HepG2 (cell line): ENCODE results near the gene KIF2C. TPM values are rescaled to one million over a fixed set of nuclear protein-coding genes. Genes with fewer than 3 reads are reported as not detected.

ENCODE experiments used
- ARNT ChIP-seq: fragments of 450-650 bp; IDR thresholded peaks from 2 replicates; pipeline ENCODE4 v1.6.1; 2017
- CBX5 ChIP-seq: sonication (generic); formaldehyde crosslinking; IDR thresholded peaks from 2 replicates; pipeline ENCODE4 v1.4.0; 2020; ENCODE audit warnings: missing genetic modification reagents, borderline replicate concordance
- EHMT2 ChIP-seq: fragments of 200-600 bp; sonication (generic); IDR thresholded peaks from 2 replicates; pipeline ENCODE4 v1.7.0; 2017; ENCODE audit warnings: antibody characterized with exemption, low read depth, low read length, borderline replicate concordance
- HDAC1 ChIP-seq: sonication (generic); formaldehyde crosslinking; IDR thresholded peaks from 2 replicates; pipeline ENCODE4 v1.5.1; 2020; ENCODE audit warnings: mild to moderate bottlenecking, missing genetic modification reagents
- HNRNPUL1 ChIP-seq: fragments of 200-400 bp; formaldehyde crosslinking; IDR thresholded peaks from 2 replicates; pipeline ENCODE4 v1.6.1; 2017; ENCODE audit warnings: low read depth, mild to moderate bottlenecking, low read length, moderate library complexity
- JUNB ChIP-seq: sonication (generic); formaldehyde crosslinking; IDR thresholded peaks from 2 replicates; pipeline ENCODE4 v1.8.0; 2022; ENCODE audit warnings: missing genetic modification reagents, mild to moderate bottlenecking, borderline replicate concordance
- NFYC ChIP-seq: IDR thresholded peaks from 2 replicates; pipeline ENCODE4 v1.6.1; 2016; ENCODE audit warnings: missing genetic modification reagents, missing compliant biosample characterization
- SALL2 ChIP-seq: sonication (generic); formaldehyde crosslinking; IDR thresholded peaks from 2 replicates; pipeline ENCODE4 v1.8.1; 2023; ENCODE audit warnings: mild to moderate bottlenecking, missing genetic modification reagents, inconsistent platforms
- XBP1 ChIP-seq: sonication (generic); formaldehyde crosslinking; IDR thresholded peaks from 2 replicates; pipeline ENCODE4 v1.5.0; 2020; ENCODE audit warnings: missing genetic modification reagents
- ZGPAT ChIP-seq: IDR thresholded peaks from 2 replicates; pipeline ENCODE4 v1.6.1; 2016; ENCODE audit warnings: mild to moderate bottlenecking
- ZHX1 ChIP-seq: sonication (generic); formaldehyde crosslinking; IDR thresholded peaks from 2 replicates; pipeline ENCODE4 v1.8.1; 2022; ENCODE audit warnings: low read depth, mild to moderate bottlenecking, missing genetic modification reagents
- ZKSCAN5 ChIP-seq: sonication (generic); formaldehyde crosslinking; IDR thresholded peaks from 2 replicates; pipeline ENCODE4 v1.5.1; 2020; ENCODE audit warnings: mild to moderate bottlenecking, missing genetic modification reagents
- ZMAT3 ChIP-seq: sonication (generic); formaldehyde crosslinking; conservative IDR thresholded peaks from 2 replicates; pipeline ENCODE4 v1.7.0; 2021; ENCODE audit warnings: missing genetic modification reagents
- ZNF251 ChIP-seq: sonication (generic); formaldehyde crosslinking; IDR thresholded peaks from 2 replicates; pipeline ENCODE4 v1.9.0; 2021; ENCODE audit warnings: mild to moderate bottlenecking, missing genetic modification reagents
- ZNF329 ChIP-seq: sonication (generic); formaldehyde crosslinking; IDR thresholded peaks from 2 replicates; pipeline ENCODE4 v1.9.0; 2021; ENCODE audit warnings: low read depth, mild to moderate bottlenecking, missing genetic modification reagents
- ZNF407 ChIP-seq: sonication (generic); formaldehyde crosslinking; IDR thresholded peaks from one replicate; pipeline ENCODE4 v1.5.1; 2020; ENCODE audit warnings: mild to moderate bottlenecking, missing genetic modification reagents; ENCODE audit errors: not compliant biosample characterization
- ZNF652 ChIP-seq: IDR thresholded peaks from 2 replicates; pipeline ENCODE4 v1.6.1; 2016; ENCODE audit warnings: low read depth, borderline replicate concordance
- polyA plus RNA-seq, 8 experiments: library from polyadenylated mRNA; depleted of rRNA in 3 of 8; stranded (reverse) in 7 of 8; unstranded in 1 of 8; fragments of >200 nt; fragmentation: Illumina TruSeq in 4 of 8; extraction: Trizol in 4 of 8; gene quantifications; 2 replicates each; pipeline versions ENCODE4 v1.2.1 to v1.2.3, GENCODE V29; 2011 to 2016; ENCODE audit warnings: low read depth in 4 of 8, missing spikeins in 1 of 8, mixed read lengths in 1 of 8; ENCODE audit not compliant: insufficient read depth in 1 of 8
- total RNA-seq, 5 experiments: library from RNA; depleted of rRNA; stranded (reverse); fragments of >200 nt; fragmentation: Illumina TruSeq; extraction: Trizol; gene quantifications; 2 replicates each; pipeline ENCODE4 v1.2.3, GENCODE V29; 2016; ENCODE audit warnings: low read depth in 1 of 5

Gene KIF2C
- total and polyA plus RNA-seq, 2 of the 13 experiments (the other 11 are each of a cell fraction or from before 2014, with no cell fraction given) = 29.7 to 53.7 TPM

- TF ChIP-seq HDAC1 (CRISPR knock-in tag) (peak; percentile 98), ARNT (no peak), ZNF329 (CRISPR knock-in tag) (no peak), CBX5 (CRISPR knock-in tag) (no peak), ZHX1 (CRISPR knock-in tag) (peak; percentile 68; the same call in 1 of the 2 replicates), XBP1 (CRISPR knock-in tag) (no peak), ZKSCAN5 (no peak), SALL2 (CRISPR knock-in tag) (peak; percentile 81), ZNF407 (CRISPR knock-in tag) (no peak), ZNF251 (CRISPR knock-in tag) (no peak), ZMAT3 (CRISPR knock-in tag) (0 out of 2 replicates have a peak, but pooled peaks have one; percentile 10), HNRNPUL1 (no peak), ZGPAT (peak; percentile 76), EHMT2 (no peak), NFYC (peak; percentile 68), JUNB (CRISPR knock-in tag) (no peak; the same call in 1 of the 2 replicates), ZNF652 (no peak)
Observed at GRCh38 chr1:44739307-44740178, at the start of gene KIF2C (continued).
